ENCODE data around the gene SEMA7A. TPM values are rescaled to one million over a fixed set of nuclear protein-coding genes. Genes with fewer than 3 reads are reported as not detected.
"Not testable (repeated sequence)": the region's sequence is repeated elsewhere in the genome, so short reads cannot be mapped to it uniquely, and the experiment has no call there.

SEMA7A gene
- polyA plus RNA-seq, 1 donor: 3.5 TPM

GRCh38 chr15:74461847-74462511 is 28.2 kb upstream of the SEMA7A start:
- Histone ChIP-seq H3K9me3 (ENCODE audit: control insufficient read depth, low read depth, low read length) (no peaks in the 10 kb centered on the region), H3K36me3 (ENCODE audit: control insufficient read depth, insufficient read depth, low read length) (peaks cover 6% of the 10 kb centered on the region), H3K27me3 (ENCODE audit: control insufficient read depth, insufficient read depth, low read length) (no peaks in the 10 kb centered on the region), H3K4me3 (ENCODE audit: low read length) (peak overlapping the region; percentile 87), H3K27ac (ENCODE audit: low read length) (peak overlapping the region; percentile 79), H3K4me1 (ENCODE audit: control insufficient read depth, insufficient read depth, low read length) (peaks cover 3% of the 10 kb centered on the region)
- no peak for DNase-seq
- WGBS (ENCODE audit: insufficient coverage, low lambda C conversion rate): 24% methylated on average over 5 of the region's 8 CpGs

GRCh38 chr15:74460871-74461846 is 27.4 kb upstream of the SEMA7A start, which contains the start of gene UBL7:
UBL7 (minus strand) TSS chr15:74461160; CDS start chr15:74458867, 2,293 bp downstream.
- Histone ChIP-seq H3K36me3 (ENCODE audit: control insufficient read depth, insufficient read depth, low read length) (peaks cover 13% of the 10 kb centered on the region), H3K27ac (ENCODE audit: low read length) (peak within 1 kb of the TSS; percentile 79), H3K9me3 (ENCODE audit: control insufficient read depth, low read depth, low read length) (no peaks in the 10 kb centered on the region), H3K27me3 (ENCODE audit: control insufficient read depth, insufficient read depth, low read length) (no peaks in the 10 kb centered on the region), H3K4me3 (ENCODE audit: low read length) (peak within 1 kb of the TSS; percentile 87), H3K4me1 (ENCODE audit: control insufficient read depth, insufficient read depth, low read length) (peaks cover 3% of the 10 kb centered on the region)
- peak; percentile 96 to 98 for DNase-seq
- no CpG with 5 or more reads among the region's 54 CpGs for WGBS (ENCODE audit: insufficient coverage, low lambda C conversion rate)

- H3K9me3 ChIP-seq (ENCODE audit: control insufficient read depth, low read depth, low read length): no peaks in the 10 kb centered on the region
- peak overlapping the region; percentile 79 for H3K27ac ChIP-seq (ENCODE audit: low read length)
- H3K4me3 ChIP-seq (ENCODE audit: low read length): peak overlapping the region; percentile 87
- H3K36me3 ChIP-seq (ENCODE audit: control insufficient read depth, insufficient read depth, low read length): peaks cover 14% of the 10 kb centered on the region
- H3K4me1 ChIP-seq (ENCODE audit: control insufficient read depth, insufficient read depth, low read length): peaks cover 3% of the 10 kb centered on the region
- DNase-seq: no peak
- 50% methylated on average over 2 of the region's 2 CpGs for WGBS (ENCODE audit: insufficient coverage, low lambda C conversion rate)
- no peaks in the 10 kb centered on the region for H3K27me3 ChIP-seq (ENCODE audit: control insufficient read depth, insufficient read depth, low read length)
Measured at GRCh38 chr15:74460298-74460697, 26.5 kb upstream of the SEMA7A start.

- H3K27ac ChIP-seq (ENCODE audit: low read length); H3K9me3 ChIP-seq (ENCODE audit: control insufficient read depth, low read depth, low read length); H3K27me3 ChIP-seq (ENCODE audit: control insufficient read depth, insufficient read depth, low read length); DNase-seq; H3K4me1 ChIP-seq (ENCODE audit: control insufficient read depth, insufficient read depth, low read length); H3K4me3 ChIP-seq (ENCODE audit: low read length): not testable (repeated sequence)
- peaks cover 17% of the 10 kb centered on the region for H3K36me3 ChIP-seq (ENCODE audit: control insufficient read depth, insufficient read depth, low read length)
- WGBS (ENCODE audit: insufficient coverage, low lambda C conversion rate): no CpG with 5 or more reads among the region's 14 CpGs
Measured at GRCh38 chr15:74459798-74460197, 26.0 kb upstream of the SEMA7A start.

- WGBS (ENCODE audit: insufficient coverage, low lambda C conversion rate): no CpG with 5 or more reads among the region's 3 CpGs
- Histone ChIP-seq H3K27me3 (ENCODE audit: control insufficient read depth, insufficient read depth, low read length) (no peaks in the 10 kb centered on the region), H3K4me1 (ENCODE audit: control insufficient read depth, insufficient read depth, low read length) (peaks cover 3% of the 10 kb centered on the region), H3K27ac (ENCODE audit: low read length) (no peak overlapping the region), H3K9me3 (ENCODE audit: control insufficient read depth, low read depth, low read length) (no peaks in the 10 kb centered on the region), H3K36me3 (ENCODE audit: control insufficient read depth, insufficient read depth, low read length) (peaks cover 20% of the 10 kb centered on the region), H3K4me3 (ENCODE audit: low read length) (no peak overlapping the region)
- no peak for DNase-seq
Measured at GRCh38 chr15:74458473-74458872, 24.7 kb upstream of the SEMA7A start.

GRCh38 chr15:74457036-74457435 is 23.3 kb upstream of the SEMA7A start:
- DNase-seq; H3K27ac ChIP-seq (ENCODE audit: low read length); H3K4me1 ChIP-seq (ENCODE audit: control insufficient read depth, insufficient read depth, low read length); H3K27me3 ChIP-seq (ENCODE audit: control insufficient read depth, insufficient read depth, low read length); H3K9me3 ChIP-seq (ENCODE audit: control insufficient read depth, low read depth, low read length); H3K4me3 ChIP-seq (ENCODE audit: low read length): not testable (repeated sequence)
- peaks cover 32% of the 10 kb centered on the region for H3K36me3 ChIP-seq (ENCODE audit: control insufficient read depth, insufficient read depth, low read length)
- 100% methylated on average over 1 of the region's 10 CpGs for WGBS (ENCODE audit: insufficient coverage, low lambda C conversion rate)

GRCh38 chr15:74454764-74455500 is 21.2 kb upstream of the SEMA7A start:
- Histone ChIP-seq H3K36me3 (ENCODE audit: control insufficient read depth, insufficient read depth, low read length) (peaks cover 52% of the 10 kb centered on the region), H3K4me3 (ENCODE audit: low read length) (no peak overlapping the region)

GRCh38 chr15:74453925-74454763 is 20.4 kb upstream of the SEMA7A start:
- Histone ChIP-seq H3K36me3 (ENCODE audit: control insufficient read depth, insufficient read depth, low read length) (peaks cover 60% of the 10 kb centered on the region), H3K4me3 (ENCODE audit: low read length) (no peak overlapping the region), H3K27me3 (ENCODE audit: control insufficient read depth, insufficient read depth, low read length) (no peaks in the 10 kb centered on the region), H3K27ac (ENCODE audit: low read length) (no peak overlapping the region), H3K9me3 (ENCODE audit: control insufficient read depth, low read depth, low read length) (no peaks in the 10 kb centered on the region), H3K4me1 (ENCODE audit: control insufficient read depth, insufficient read depth, low read length) (no peaks in the 10 kb centered on the region)
- no peak for DNase-seq
- 60% methylated on average over 1 of the region's 13 CpGs for WGBS (ENCODE audit: insufficient coverage, low lambda C conversion rate)

More at GRCh38 chr15:74454764-74455500, 21.2 kb upstream of the SEMA7A start:
- H3K9me3 ChIP-seq (ENCODE audit: control insufficient read depth, low read depth, low read length): no peaks in the 10 kb centered on the region
- DNase-seq: no peak
- no peak overlapping the region for H3K27ac ChIP-seq (ENCODE audit: low read length)
- no peaks in the 10 kb centered on the region for H3K4me1 ChIP-seq (ENCODE audit: control insufficient read depth, insufficient read depth, low read length)
- no peaks in the 10 kb centered on the region for H3K27me3 ChIP-seq (ENCODE audit: control insufficient read depth, insufficient read depth, low read length)

GRCh38 chr15:74451861-74452835 is 18.4 kb upstream of the SEMA7A start:
- DNase-seq: no peak
- H3K4me1 ChIP-seq (ENCODE audit: control insufficient read depth, insufficient read depth, low read length): no peaks in the 10 kb centered on the region
- peaks cover 75% of the 10 kb centered on the region for H3K36me3 ChIP-seq (ENCODE audit: control insufficient read depth, insufficient read depth, low read length)
- H3K4me3 ChIP-seq (ENCODE audit: low read length): no peak overlapping the region
- no peaks in the 10 kb centered on the region for H3K9me3 ChIP-seq (ENCODE audit: control insufficient read depth, low read depth, low read length)
- H3K27ac ChIP-seq (ENCODE audit: low read length): no peak overlapping the region
- H3K27me3 ChIP-seq (ENCODE audit: control insufficient read depth, insufficient read depth, low read length): no peaks in the 10 kb centered on the region
- 90% methylated on average over 2 of the region's 16 CpGs for WGBS (ENCODE audit: insufficient coverage, low lambda C conversion rate)

All from large intestine (tissue), 3 donors.